MM.1S (cell line): ENCODE results near the gene GIMAP4.

Experiments used
- CTCF ChIP-seq: fragments of 300-600 bp; sonication (generic); IDR thresholded peaks from 2 replicates; pipeline ENCODE4 v1.5.1; 2016; ENCODE audit warnings: antibody characterized with exemption, low read length, mixed read lengths
- EZH2 ChIP-seq: fragments of 300-600 bp; sonication (generic); optimal IDR thresholded peaks from 2 replicates; pipeline ENCODE3; 2017; ENCODE audit warnings: low read depth, mild to moderate bottlenecking, antibody characterized with exemption, low read length, mixed read lengths
- EZH2phosphoT487 ChIP-seq: fragments of 300-600 bp; sonication (generic); IDR thresholded peaks from 2 replicates; pipeline ENCODE4 v1.6.1; 2018; ENCODE audit warnings: antibody characterized with exemption, low read length

- TF ChIP-seq CTCF (no peak), EZH2 (no peak), EZH2phosphoT487 (no peak)
These were observed 46.7 kb downstream of the GIMAP4 start for GRCh38 chr7:150613880-150614279.
